HEK293T (cell line): Measurements from ENCODE around the gene MAPK12.

Experiments
- CTCF ChIA-PET: fragments of 350-600 bp; formaldehyde crosslinking; extraction: SDS; loops from one replicate; lab custom pipeline; 2021; ENCODE audit warnings: antibody characterized with exemption, inconsistent platforms; lab: Yijun Ruan, JAX
- POLR2A ChIA-PET: fragments of 350-600 bp; formaldehyde crosslinking; extraction: SDS; loops from one replicate; lab custom pipeline; 2020; ENCODE audit warnings: antibody characterized with exemption, inconsistent platforms; lab: Yijun Ruan, JAX
- DNase-seq: peaks from one replicate; pipeline ENCODE4 v3.0.0; 2012; ENCODE audit warnings: mixed read lengths; ENCODE audit errors: extremely low spot score
- ARNT ChIP-seq: fragments of 450-650 bp; IDR thresholded peaks from 2 replicates; pipeline ENCODE4 v1.6.1; 2017; ENCODE audit warnings: mild to moderate bottlenecking
- BHLHE40 ChIP-seq: fragments of 450-650 bp; IDR thresholded peaks from 2 replicates; pipeline ENCODE4 v1.6.1; 2016; ENCODE audit warnings: mild to moderate bottlenecking, moderate library complexity, borderline replicate concordance
- CTBP1 ChIP-seq: fragments of 450-650 bp; IDR thresholded peaks from 2 replicates; pipeline ENCODE4 v1.6.1; 2016; ENCODE audit warnings: borderline replicate concordance
- ELF4 ChIP-seq: fragments of 450-650 bp; IDR thresholded peaks from 2 replicates; pipeline ENCODE4 v1.6.1; 2017; ENCODE audit warnings: antibody characterized with exemption
- FOXA1 ChIP-seq: fragments of 450-650 bp; IDR thresholded peaks from 2 replicates; pipeline ENCODE4 v1.6.1; 2016; ENCODE audit warnings: mild to moderate bottlenecking
- FOXK2 ChIP-seq: fragments of 450-650 bp; IDR thresholded peaks from 2 replicates; pipeline ENCODE4 v1.6.1; 2016; ENCODE audit warnings: mild to moderate bottlenecking
- FOXM1 ChIP-seq: fragments of 450-650 bp; IDR thresholded peaks from 2 replicates; pipeline ENCODE4 v1.6.1; 2017; ENCODE audit warnings: mild to moderate bottlenecking, borderline replicate concordance
- HDGF ChIP-seq: fragments of 450-650 bp; IDR thresholded peaks from 2 replicates; pipeline ENCODE4 v1.6.1; 2017; ENCODE audit warnings: antibody characterized with exemption, borderline replicate concordance
- L3MBTL2 ChIP-seq: fragments of 450-650 bp; conservative IDR thresholded peaks from 2 replicates; pipeline ENCODE4 v1.6.1; 2016; ENCODE audit warnings: mild to moderate bottlenecking
- LEF1 ChIP-seq: fragments of 450-650 bp; IDR thresholded peaks from 2 replicates; pipeline ENCODE4 v1.6.1; 2017; ENCODE audit warnings: mild to moderate bottlenecking, borderline replicate concordance
- NFRKB ChIP-seq: fragments of 450-650 bp; IDR thresholded peaks from 2 replicates; pipeline ENCODE4 v1.6.1; 2016; ENCODE audit warnings: mild to moderate bottlenecking, moderate library complexity
- PKNOX1 ChIP-seq: fragments of 450-650 bp; IDR thresholded peaks from 2 replicates; pipeline ENCODE4 v1.6.1; 2016
- SP1 ChIP-seq: fragments of 450-650 bp; IDR thresholded peaks from 2 replicates; pipeline ENCODE4 v1.6.1; 2017
- SUZ12 ChIP-seq: fragments of 450-650 bp; IDR thresholded peaks from 2 replicates; pipeline ENCODE4 v1.6.1; 2016; ENCODE audit warnings: mild to moderate bottlenecking
- TARDBP ChIP-seq: fragments of 450-650 bp; IDR thresholded peaks from 2 replicates; pipeline ENCODE4 v1.6.1; 2016
- ZNF384 ChIP-seq: fragments of 450-650 bp; IDR thresholded peaks from 2 replicates; pipeline ENCODE4 v1.6.1; 2016

MAPK12 gene

GRCh38 chr22:50308597-50308935, 47.1 kb upstream of the MAPK12 start:
- no peak for DNase-seq
- TF ChIP-seq NFRKB, result no peak
- TF ChIP-seq ARNT, result no peak
- no peak for TF ChIP-seq HDGF
- TF ChIP-seq FOXM1, result no peak
- no peak for TF ChIP-seq PKNOX1
- TF ChIP-seq ELF4, result no peak
- no peak for TF ChIP-seq SP1
- no peak for TF ChIP-seq TARDBP
- TF ChIP-seq BHLHE40, result no peak
- TF ChIP-seq ZNF384, result no peak
- no peak for TF ChIP-seq CTBP1
- TF ChIP-seq L3MBTL2, result no peak
- TF ChIP-seq LEF1, result no peak
- no peak for TF ChIP-seq FOXA1
- no peak for TF ChIP-seq SUZ12
- TF ChIP-seq FOXK2, result no peak
- ChIA-PET POLR2A (interaction anchor here (0.6 to 2.0 kb wide), 2 partner anchors 16 to 20 kb away, joined by 3 to 4 read pairs; no protein-coding TSS in a partner anchor), CTCF (no interaction called here)

GRCh38 chr22:50307890-50308596, 46.6 kb upstream of the MAPK12 start:
- TF ChIP-seq SP1, result no peak
- no peak for TF ChIP-seq FOXK2
- TF ChIP-seq FOXA1, result no peak
- no peak for TF ChIP-seq NFRKB
- no peak for TF ChIP-seq ELF4
- no peak for TF ChIP-seq HDGF
- no peak for TF ChIP-seq SUZ12
- no peak for TF ChIP-seq BHLHE40
- TF ChIP-seq L3MBTL2, result no peak
- no peak for TF ChIP-seq ZNF384
- no peak for TF ChIP-seq PKNOX1
- no peak for TF ChIP-seq CTBP1
- TF ChIP-seq LEF1, result no peak
- TF ChIP-seq ARNT, result no peak
- no peak for TF ChIP-seq TARDBP
- TF ChIP-seq FOXM1, result no peak
- POLR2A ChIA-PET, result interaction anchor here (0.6 to 2.0 kb wide), 6 partner anchors 9 to 36 kb away, joined by 3 to 9 read pairs (median 4); no protein-coding TSS in a partner anchor
- CTCF ChIA-PET, result interaction anchor here (0.5 kb wide), 1 partner anchor 178 kb away, joined by 3 read pairs; no protein-coding TSS in a partner anchor
- DNase-seq, result no peak

GRCh38 chr22:50306753-50307749, 45.6 kb upstream of the MAPK12 start, which contains the start of gene PLXNB2:
TSS of gene PLXNB2 (minus strand) at chr22:50307646. CDS start at chr22:50290584, 17,062 bp downstream.
- peak; percentile 89 for DNase-seq
- ChIA-PET CTCF (interaction anchor here (0.5 to 1.0 kb wide), 2 partner anchors 55 to 179 kb away, joined by 3 to 6 read pairs; no protein-coding TSS in a partner anchor), POLR2A (interaction anchor here (0.6 to 2.0 kb wide), 8 partner anchors 10 to 66 kb away, joined by 3 to 9 read pairs (median 4); partner anchors contain the start of gene MAPK12)
- TF ChIP-seq FOXM1 (no peak), PKNOX1 (no peak), L3MBTL2 (no peak), ZNF384 (no peak), FOXK2 (no peak), HDGF (no peak), SUZ12 (no peak), CTBP1 (no peak)

- ChIA-PET CTCF (no interaction called here), POLR2A (interaction anchor here (1.0 to 1.9 kb wide), 3 partner anchors 20 to 45 kb away, joined by 4 to 9 read pairs (median 6); partner anchors contain the start of gene MAPK12)
- no peak for TF ChIP-seq SUZ12
- TF ChIP-seq NFRKB, result no peak
- no peak for TF ChIP-seq FOXM1
- TF ChIP-seq TARDBP, result no peak
- no peak for TF ChIP-seq FOXK2
- no peak for TF ChIP-seq FOXA1
- TF ChIP-seq LEF1, result no peak
- no peak for TF ChIP-seq HDGF
- TF ChIP-seq PKNOX1, result no peak
- TF ChIP-seq ELF4, result no peak
- TF ChIP-seq L3MBTL2, result no peak
- no peak for TF ChIP-seq ARNT
- TF ChIP-seq SP1, result no peak
- no peak for TF ChIP-seq ZNF384
- TF ChIP-seq CTBP1, result no peak
- no peak for TF ChIP-seq BHLHE40
- no peak for DNase-seq
These were observed 44.6 kb upstream of the MAPK12 start for GRCh38 chr22:50305923-50306566.
